Mesenchymal stem cell (in vitro differentiated cells and primary cell): ENCODE results near the gene NACAD. TPM values are rescaled to one million over a fixed set of nuclear protein-coding genes. Genes with fewer than 3 reads are reported as not detected.

Experiments
- DNase-seq: peaks from one replicate; pipeline ENCODE4 v3.0.0-alpha.2; 2013
- H2AFZ ChIP-seq: one replicate; pipeline ENCODE4 v1.6.1; 2013; ENCODE audit warnings: low read depth, mild to moderate bottlenecking, control low read depth, inconsistent platforms, low read length, moderate library complexity
- H2AK5ac ChIP-seq: 2 replicates; pipeline ENCODE4 v1.6.1; 2013; ENCODE audit warnings: low read length, moderate library complexity, mild to moderate bottlenecking, inconsistent platforms; ENCODE audit not compliant: severe bottlenecking
- H2BK120ac ChIP-seq: one replicate; pipeline ENCODE4 v1.6.1; 2013; ENCODE audit warnings: low read depth, mild to moderate bottlenecking, inconsistent platforms, low read length, moderate library complexity
- H2BK12ac ChIP-seq, 2 experiments: one replicate each; pipeline ENCODE4 v1.6.1; 2013; ENCODE audit warnings: inconsistent platforms in 2 of 2, low read length in 2 of 2, mild to moderate bottlenecking in 2 of 2, moderate library complexity in 2 of 2, control low read depth in 1 of 2
- H2BK15ac ChIP-seq: one replicate; pipeline ENCODE4 v1.6.1; 2013; ENCODE audit warnings: mild to moderate bottlenecking, low read depth, inconsistent platforms; ENCODE audit not compliant: poor library complexity, severe bottlenecking
- H2BK5ac ChIP-seq: 2 replicates; pipeline ENCODE4 v1.6.1; 2013; ENCODE audit warnings: low read depth, mild to moderate bottlenecking, low read length, control low read depth, inconsistent platforms; ENCODE audit not compliant: poor library complexity, severe bottlenecking
- H3K14ac ChIP-seq, 2 experiments: one replicate each; pipeline ENCODE4 v1.6.1; 2013; ENCODE audit warnings: inconsistent platforms in 2 of 2, low read length in 2 of 2, control low read depth in 1 of 2, mild to moderate bottlenecking in 1 of 2, moderate library complexity in 1 of 2
- H3K18ac ChIP-seq, 2 experiments: one replicate each; pipeline ENCODE4 v1.6.1; 2013; ENCODE audit warnings: inconsistent platforms in 2 of 2, low read length in 2 of 2, control low read depth in 1 of 2, low read depth in 1 of 2, mild to moderate bottlenecking in 1 of 2
- H3K23ac ChIP-seq, 2 experiments: one replicate each; pipeline ENCODE4 v1.6.1; 2013; ENCODE audit warnings: inconsistent platforms in 2 of 2, low read length in 2 of 2, mild to moderate bottlenecking in 2 of 2, moderate library complexity in 2 of 2, control low read depth in 1 of 2
- H3K27ac ChIP-seq: 2 replicates; pipeline ENCODE4 v1.5.1; 2013; ENCODE audit warnings: mild to moderate bottlenecking, moderate library complexity, low read length, control low read depth, inconsistent platforms; ENCODE audit not compliant: poor library complexity, severe bottlenecking
- H3K27me3 ChIP-seq, 2 experiments: 2 replicates each; pipeline versions ENCODE4 v1.6.1 to v1.7.0; 2013; ENCODE audit warnings: low read length in 2 of 2, mild to moderate bottlenecking in 2 of 2, moderate library complexity in 2 of 2, control low read depth in 1 of 2, inconsistent platforms in 1 of 2; ENCODE audit not compliant: control insufficient read depth in 1 of 2, insufficient read depth in 1 of 2
- H3K36me3 ChIP-seq, 2 experiments: 2 replicates each; pipeline versions ENCODE4 v1.6.1 to v1.7.0; 2013; ENCODE audit warnings: low read length in 2 of 2, control low read depth in 1 of 2, inconsistent platforms in 1 of 2, low read depth in 1 of 2, mild to moderate bottlenecking in 1 of 2; ENCODE audit not compliant: insufficient read depth in 2 of 2, control insufficient read depth in 1 of 2
- H3K4ac ChIP-seq, 2 experiments: one replicate each; pipeline ENCODE4 v1.6.1; 2013; ENCODE audit warnings: inconsistent platforms in 2 of 2, low read length in 2 of 2, mild to moderate bottlenecking in 2 of 2, moderate library complexity in 2 of 2, control low read depth in 1 of 2, low read depth in 1 of 2
- H3K4me1 ChIP-seq: 2 replicates; pipeline ENCODE4 v1.6.1; 2013; ENCODE audit warnings: low read depth, low read length, control low read depth; ENCODE audit not compliant: control insufficient read depth, insufficient read depth
- H3K4me2 ChIP-seq: 2 replicates; pipeline ENCODE4 v1.6.1; 2013; ENCODE audit warnings: low read length, mild to moderate bottlenecking, inconsistent platforms; ENCODE audit not compliant: poor library complexity, severe bottlenecking
- H3K4me3 ChIP-seq, 2 experiments: 2 replicates each; pipeline versions ENCODE4 v1.5.1 to v1.7.0; 2013; ENCODE audit warnings: low read length in 2 of 2, mild to moderate bottlenecking in 2 of 2, control low read depth in 1 of 2, low read depth in 1 of 2; ENCODE audit not compliant: insufficient read depth in 1 of 2
- H3K79me1 ChIP-seq: replicated peaks from 2 replicates; pipeline ENCODE4 v1.6.1; 2013; ENCODE audit warnings: mild to moderate bottlenecking, control low read depth, low read length, inconsistent platforms; ENCODE audit not compliant: poor library complexity, severe bottlenecking
- H3K9ac ChIP-seq: 2 replicates; pipeline ENCODE4 v1.7.0; 2013; ENCODE audit warnings: mild to moderate bottlenecking, low read length, moderate library complexity
- H3K9me3 ChIP-seq: 2 replicates; pipeline ENCODE4 v1.7.0; 2013; ENCODE audit warnings: mild to moderate bottlenecking, low read length; ENCODE audit not compliant: control insufficient read depth
- H4K8ac ChIP-seq: one replicate; pipeline ENCODE4 v1.6.1; 2013; ENCODE audit warnings: inconsistent platforms, mild to moderate bottlenecking, low read length, moderate library complexity
- H4K91ac ChIP-seq: one replicate; pipeline ENCODE4 v1.6.1; 2013; ENCODE audit warnings: mild to moderate bottlenecking, low read length, inconsistent platforms
- WGBS: methylation state at CpG from one replicate; pipeline ENCODE4 v1.1.7; 2013; ENCODE audit warnings: mixed read lengths; 5-methylcytosine and 5-hydroxymethylcytosine counted together
- small RNA-seq: library from polyadenylated mRNA; stranded (forward); fragments of <200 nt; extraction: miRNeasy Mini kit (QIAGEN cat#:217004); gene quantifications from one replicate; pipeline ENCODE3, GENCODE V24; 2013; ENCODE audit warnings: low read depth

NACAD gene

GRCh38 chr7:45031829-45032228, 56.9 kb downstream of the NACAD start:
- Histone ChIP-seq H2BK12ac (no peak overlapping the region), H3K18ac (no peak overlapping the region), H3K23ac (no peak overlapping the region), H2BK15ac (no peak overlapping the region), H3K79me1 (peaks cover 43% of the 10 kb centered on the region), H4K8ac (no peak overlapping the region), H3K27ac (no peak overlapping the region), H4K91ac (peak overlapping the region; percentile 78), H3K4me1 (peaks cover 26% of the 10 kb centered on the region), H3K4me3 (no peak overlapping the region), H3K4ac (no peak overlapping the region), H3K4me2 (no peak overlapping the region), H2AK5ac (no peak overlapping the region), H3K9me3 (no peaks in the 10 kb centered on the region), H3K27me3 (no peaks in the 10 kb centered on the region), H2BK120ac (no peak overlapping the region), H2AFZ (no peak overlapping the region), H3K36me3 (peaks cover 21 to 31% of the 10 kb centered on the region in 2 experiments), H3K9ac (no peak overlapping the region), H2BK5ac (no peak overlapping the region), H3K14ac (no peak overlapping the region)
- DNase-seq: no peak
- 100% methylated on average over 1 of the region's 4 CpGs for WGBS

Small RNAs within 50 kb of the gene (small RNA-seq; reads per million reads assigned to genes)
- gene SNORA5A (1.2 reads per million), gene SNORA5B (not detected), gene SNORA5C (8.9 reads per million, percentile 76 among the genes with 10 or more reads in this experiment)
